HepG2 (cell line): ENCODE measurements around the gene ANKHD1. TPM values are rescaled to one million over a fixed set of nuclear protein-coding genes. Genes with fewer than 3 reads are reported as not detected.
"Not testable (repeated sequence)": the region's sequence is repeated elsewhere in the genome, so short reads cannot be mapped to it uniquely, and the experiment has no call there.

Experiments
- ATAC-seq: fragments of 200-7000 bp; cut with Tn5 transposase; 3 replicates; pipeline ENCODE4 v1.9.1; 2020; ENCODE audit warnings: mild to moderate bottlenecking, moderate library complexity
- BruUV-seq: library from RNA; stranded (reverse); fragments of 400-500 nt; replicated peaks from 2 replicates; lab custom pipeline; 2021; lab: Mats Ljungman, UMichigan
- CTCF ChIA-PET: fragments of 300-600 bp; formaldehyde crosslinking; extraction: SDS; loops from one replicate; lab custom pipeline; 2021; ENCODE audit warnings: low total read pairs, inconsistent platforms, low intra/inter-chr PET ratio; lab: Yijun Ruan, JAX
- POLR2A ChIA-PET: fragments of 350-600 bp; sonication (Branson Sonifier 250); formaldehyde crosslinking; loops from one replicate; lab custom pipeline; 2020; ENCODE audit warnings: antibody characterized with exemption, inconsistent platforms; lab: Yijun Ruan, JAX
- DNase-seq: peaks from one replicate; pipeline ENCODE4 v3.0.0-alpha.2; 2015; ENCODE audit warnings: low spot score
- FAIRE-seq: peaks from 3 replicates; lab custom pipeline; 2011; peaks lifted over from hg19 to GRCh38; lab: Jason Lieb, UNC
- H2AFZ ChIP-seq: one replicate; pipeline ENCODE4 v1.6.1; 2011; ENCODE audit warnings: low read length, inconsistent platforms
- H3K27ac ChIP-seq: fragments of 300-600 bp; 3 replicates; pipeline ENCODE4 v1.8.0; 2011; ENCODE audit warnings: mixed run types, mild to moderate bottlenecking, mixed read lengths, low read length, inconsistent platforms; ENCODE audit not compliant: insufficient read depth; ENCODE audit errors: extremely low read length
- H3K27me3 ChIP-seq, 2 experiments: fragments of 200-600 bp in 1 of 2; 2 replicates in 1 of 2; 3 replicates in 1 of 2; pipeline versions ENCODE4 v1.6.0 to v1.8.0; 2011; ENCODE audit warnings: low read length in 2 of 2, mild to moderate bottlenecking in 2 of 2, moderate library complexity in 2 of 2, inconsistent platforms in 1 of 2; ENCODE audit not compliant: insufficient read depth in 2 of 2, control insufficient read depth in 1 of 2
- H3K36me3 ChIP-seq, 2 experiments: fragments of 200-600 bp in 1 of 2; replicated peaks in 1 of 2; 2 replicates in 1 of 2; 3 replicates in 1 of 2; pipeline versions ENCODE4 v1.5.1 to v1.8.0; 2011; ENCODE audit warnings: low read length in 2 of 2, inconsistent platforms in 1 of 2; ENCODE audit not compliant: insufficient read depth in 2 of 2, control insufficient read depth in 1 of 2
- H3K4me1 ChIP-seq: 2 replicates; pipeline ENCODE4 v1.5.1; 2012; ENCODE audit warnings: low read length, inconsistent platforms; ENCODE audit not compliant: insufficient read depth
- H3K4me2 ChIP-seq: 2 replicates; pipeline ENCODE4 v1.6.0; 2011; ENCODE audit warnings: low read depth, low read length, inconsistent platforms
- H3K4me3 ChIP-seq, 3 experiments: fragments of 200-600 bp in 1 of 3; sonication (generic), shearing (Covaris generic) in 1 of 3; replicated peaks in 1 of 3; 2 replicates each; pipeline ENCODE4 v1.5.1; 2011 to 2016; ENCODE audit warnings: low read length in 3 of 3, inconsistent platforms in 2 of 3, low read depth in 2 of 3, mild to moderate bottlenecking in 2 of 3, control low read depth in 1 of 3, mixed read lengths in 1 of 3; ENCODE audit not compliant: insufficient read depth in 1 of 3
- H3K79me2 ChIP-seq: one replicate; pipeline ENCODE4 v1.6.1; 2011; ENCODE audit warnings: low read length, inconsistent platforms; ENCODE audit not compliant: insufficient read depth
- H3K9ac ChIP-seq: 2 replicates; pipeline ENCODE4 v1.6.0; 2011; ENCODE audit warnings: mild to moderate bottlenecking, low read depth, low read length, inconsistent platforms; ENCODE audit not compliant: insufficient read depth
- H3K9me3 ChIP-seq: 2 replicates; pipeline ENCODE4 v1.5.1; 2012; ENCODE audit warnings: mild to moderate bottlenecking, low read length
- H4K20me1 ChIP-seq: 2 replicates; pipeline ENCODE4 v1.6.0; 2011; ENCODE audit warnings: inconsistent platforms, mild to moderate bottlenecking, low read length, moderate library complexity; ENCODE audit not compliant: insufficient read depth
- ARNT2 ChIP-seq: sonication (generic); formaldehyde crosslinking; IDR thresholded peaks from 2 replicates; pipeline ENCODE4 v1.8.0; 2022; ENCODE audit warnings: mild to moderate bottlenecking, low read depth, missing genetic modification reagents, moderate library complexity
- HNF4A ChIP-seq: sonication (generic); formaldehyde crosslinking; IDR thresholded peaks from 2 replicates; pipeline ENCODE4 v1.4.0; 2020; ENCODE audit warnings: missing genetic modification reagents
- IRX3 ChIP-seq: sonication (generic); formaldehyde crosslinking; IDR thresholded peaks from 2 replicates; pipeline ENCODE4 v1.8.1; 2023; ENCODE audit warnings: mild to moderate bottlenecking, low read depth, missing genetic modification reagents, borderline replicate concordance
- PBX2 ChIP-seq: IDR thresholded peaks from 2 replicates; pipeline ENCODE4 v1.6.1; 2016; ENCODE audit warnings: control low read depth
- RXRB ChIP-seq: IDR thresholded peaks from 2 replicates; pipeline ENCODE4 v1.6.1; 2016; ENCODE audit warnings: borderline replicate concordance, missing genetic modification reagents, missing compliant biosample characterization
- SAP130 ChIP-seq: IDR thresholded peaks from 2 replicates; pipeline ENCODE4 v1.6.1; 2016; ENCODE audit warnings: low read depth
- U2AF1 ChIP-seq: fragments of 200-400 bp; formaldehyde crosslinking; optimal IDR thresholded peaks from 2 replicates; pipeline ENCODE3; 2017; ENCODE audit warnings: mild to moderate bottlenecking, low read depth, low read length
- ZNF142 ChIP-seq: sonication (generic); formaldehyde crosslinking; IDR thresholded peaks from 2 replicates; pipeline ENCODE4 v1.4.0; 2020; ENCODE audit warnings: missing genetic modification reagents
- ZNF263 ChIP-seq: sonication (generic); formaldehyde crosslinking; IDR thresholded peaks from 2 replicates; pipeline ENCODE4 v1.4.0; 2020; ENCODE audit warnings: missing genetic modification reagents
- ZNF780A ChIP-seq: sonication (generic); formaldehyde crosslinking; IDR thresholded peaks from 2 replicates; pipeline ENCODE4 v1.8.0; 2022; ENCODE audit warnings: mild to moderate bottlenecking, missing genetic modification reagents, moderate library complexity
- WGBS: methylation state at CpG from one replicate; pipeline ENCODE4 v1.1.6; 2017; ENCODE audit warnings: low lambda C conversion rate; 5-methylcytosine and 5-hydroxymethylcytosine counted together
- in situ Hi-C: cut with HindIII; loops from 2 replicates; pipeline ENCODE4 v1.10.0; 2017; ENCODE audit warnings: low pct_unique_long_range_greater_than_20kb; ENCODE audit not compliant: extremely low pct_ligation_motif_present
- intact Hi-C: fragments of 100-400 bp; cut with micrococcal nuclease; formaldehyde crosslinking; loops from one replicate; pipeline ENCODE4 v1.10.0; 2022; ENCODE audit not compliant: unreplicated experiment
- polyA plus RNA-seq, 8 experiments: library from polyadenylated mRNA; depleted of rRNA in 3 of 8; stranded (reverse) in 7 of 8; unstranded in 1 of 8; fragments of >200 nt; fragmentation: Illumina TruSeq in 4 of 8; extraction: Trizol in 4 of 8; gene quantifications; 2 replicates each; pipeline versions ENCODE4 v1.2.1 to v1.2.3, GENCODE V29; 2011 to 2016; ENCODE audit warnings: low read depth in 4 of 8, missing spikeins in 1 of 8, mixed read lengths in 1 of 8; ENCODE audit not compliant: insufficient read depth in 1 of 8
- total RNA-seq, 5 experiments: library from RNA; depleted of rRNA; stranded (reverse); fragments of >200 nt; fragmentation: Illumina TruSeq; extraction: Trizol; gene quantifications; 2 replicates each; pipeline ENCODE4 v1.2.3, GENCODE V29; 2016; ENCODE audit warnings: low read depth in 1 of 5

Gene ANKHD1
- total and polyA plus RNA-seq, 2 of the 13 experiments (the other 11 are each of a cell fraction or from before 2014, with no cell fraction given) = 69.9 to 82.0 TPM

GRCh38 chr5:140576776-140577201, 175.2 kb downstream of the ANKHD1 start (continued):
- TF ChIP-seq SAP130 (CRISPR knock-in tag) (0 out of 2 replicates have a peak, but pooled peaks have one; percentile 9), PBX2 (peak; percentile 50; the same call in 1 of the 2 replicates), RXRB (CRISPR knock-in tag) (peak; percentile 12; the same call in 1 of the 2 replicates)

DNA sequence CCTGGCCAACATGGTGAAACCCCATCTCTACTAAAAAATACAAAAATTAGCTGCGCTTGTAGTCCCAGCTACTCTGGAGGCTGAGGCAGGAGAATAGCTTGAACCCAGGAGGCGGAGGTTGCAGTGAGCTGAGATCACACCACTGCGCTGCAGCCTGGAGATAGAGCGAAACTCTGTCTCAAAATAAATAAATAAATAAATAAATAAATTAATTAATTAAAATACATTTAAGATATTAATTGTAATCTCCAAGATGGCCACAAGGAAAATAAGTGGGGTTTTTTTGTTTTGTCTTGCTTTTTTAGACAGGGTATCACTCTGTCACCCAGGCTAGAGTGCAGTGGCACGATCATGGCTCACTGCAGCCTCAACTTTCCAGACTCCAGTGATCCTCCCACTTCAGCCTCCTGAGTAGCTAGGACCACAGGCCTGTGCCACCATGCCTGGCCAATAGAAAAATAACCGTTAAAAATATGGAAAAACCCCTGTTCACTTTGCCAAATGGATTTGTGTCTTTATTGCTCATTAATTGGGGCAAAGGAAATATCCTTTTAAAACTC, 177.6 kb downstream of the ANKHD1 start:
- H3K36me3 ChIP-seq, H3K27me3 ChIP-seq, H3K4me2 ChIP-seq, in situ Hi-C loops, H3K9me3 ChIP-seq, H3K79me2 ChIP-seq, H4K20me1 ChIP-seq, H3K4me3 ChIP-seq, ATAC-seq, POLR2A ChIA-PET, CTCF ChIA-PET, H3K9ac ChIP-seq, FAIRE-seq, BruUV-seq, H3K27ac ChIP-seq, DNase-seq, H2AFZ ChIP-seq, intact Hi-C loops: not testable (repeated sequence)
- H3K4me1 ChIP-seq = peaks cover 36% of the 10 kb centered on the region
- 74% methylated on average over 6 of the region's 6 CpGs for WGBS

GRCh38 chr5:140587495-140587894, 185.9 kb downstream of the ANKHD1 start:
- Histone ChIP-seq H3K9me3 (no peaks in the 10 kb centered on the region), H3K79me2 (no peaks in the 10 kb centered on the region), H3K4me1 (no peaks in the 10 kb centered on the region), H3K9ac (no peak overlapping the region), H3K36me3 (no peaks in the 10 kb centered on the region), H3K4me2 (no peak overlapping the region), H4K20me1 (no peaks in the 10 kb centered on the region), H3K27ac (no peak overlapping the region), H3K27me3 (no peaks in the 10 kb centered on the region; a peak in 1 of 5 replicates), H2AFZ (no peak overlapping the region), H3K4me3 (no peak overlapping the region)
- in situ Hi-C loops (no loop called here), intact Hi-C loops (no loop called here)
- POLR2A ChIA-PET = no interaction called here
- BruUV-seq = no TSS peak
- 48% methylated on average over 1 of the region's 1 CpG for WGBS
- ATAC-seq (no peak), DNase-seq (no peak), FAIRE-seq (no peak)
- CTCF ChIA-PET = no interaction called here
- no peak for TF ChIP-seq ZNF142
- TF ChIP-seq IRX3 (CRISPR knock-in tag) = no peak
- no peak for TF ChIP-seq ARNT2 (CRISPR knock-in tag)
- TF ChIP-seq U2AF1 = no peak
- no peak for TF ChIP-seq HNF4A
- no peak for TF ChIP-seq ZNF263 (CRISPR knock-in tag)
- TF ChIP-seq ZNF780A (CRISPR knock-in tag) = no peak
